Esophagus muscularis mucosa (tissue), 4 donors: ENCODE measurements around the gene SYNE1. TPM values are rescaled to one million over a fixed set of nuclear protein-coding genes. Genes with fewer than 3 reads are reported as not detected.

ENCODE experiments used
- DNase-seq: peaks from one replicate; pipeline ENCODE4 v3.0.0-alpha.2; 2017; ENCODE audit errors: extremely low spot score
- H3K27ac ChIP-seq, 4 donors: fragments of 200-600 bp; sonication (generic); replicated peaks in 1 of 4; 1 replicate in 3 of 4; 2 replicates in 1 of 4; pipeline ENCODE4 v1.5.1; 2016 to 2019; ENCODE audit warnings: mild to moderate bottlenecking in 1 of 4
- H3K27me3 ChIP-seq, 4 donors: fragments of 200-600 bp; sonication (generic); one replicate each; pipeline versions ENCODE4 v1.5.1 to v1.6.0; 2016 to 2019
- H3K36me3 ChIP-seq, 4 donors: fragments of 200-600 bp; sonication (generic); one replicate each; pipeline ENCODE4 v1.5.1; 2016 to 2019
- H3K4me1 ChIP-seq, 4 donors: fragments of 200-600 bp; sonication (generic); one replicate each; pipeline ENCODE4 v1.5.1; 2016 to 2019
- H3K4me3 ChIP-seq, 4 donors: fragments of 200-600 bp; sonication (generic); 1 replicate in 2 of 4; 2 replicates in 2 of 4; pipeline ENCODE4 v1.5.1; 2016 to 2019; ENCODE audit warnings: mild to moderate bottlenecking in 4 of 4, moderate library complexity in 1 of 4
- H3K9me3 ChIP-seq, 4 donors: fragments of 200-600 bp; sonication (generic); 1 replicate in 3 of 4; 2 replicates in 1 of 4; pipeline ENCODE4 v1.5.1; 2016 to 2019
- CTCF ChIP-seq, 3 experiments: fragments of 200-600 bp in 2 of 3; fragments of 450-650 bp in 1 of 3; sonication (generic) in 2 of 3; IDR thresholded peaks; one replicate each; pipeline ENCODE4 v1.5.1; 2017 to 2019; ENCODE audit warnings: antibody characterized with exemption in 3 of 3, mild to moderate bottlenecking in 2 of 3, moderate library complexity in 1 of 3
- EP300 ChIP-seq: sonication (generic); formaldehyde crosslinking; IDR thresholded peaks from one replicate; pipeline ENCODE4 v1.6.1; 2017; ENCODE audit warnings: antibody characterized with exemption
- POLR2A ChIP-seq: fragments of 450-650 bp; IDR thresholded peaks from one replicate; pipeline ENCODE4 v1.6.1; 2017; ENCODE audit warnings: antibody characterized with exemption, moderate library complexity, mild to moderate bottlenecking, low read depth
- POLR2AphosphoS5 ChIP-seq, 2 donors: sonication (generic); formaldehyde crosslinking; IDR thresholded peaks; one replicate each; pipeline ENCODE4 v1.6.1; 2017; ENCODE audit warnings: antibody characterized with exemption in 2 of 2
- WGBS: methylation state at CpG from one replicate; pipeline ENCODE4 v1.1.5; 2018; 5-methylcytosine and 5-hydroxymethylcytosine counted together
- intact Hi-C: fragments of 100-400 bp; cut with DNase I; formaldehyde crosslinking; loops from one replicate; pipeline ENCODE4 v1.15.1; 2023
- total RNA-seq, 4 donors: library from RNA; depleted of rRNA; stranded (reverse); fragments of >200 nt; gene quantifications; one replicate each; pipeline versions ENCODE4 v1.1.0 to v1.2.1, GENCODE V29; 2016

SYNE1 gene
- total RNA-seq, 4 donors from 2014 or later = 151 to 196 (median 170) TPM

DNA sequence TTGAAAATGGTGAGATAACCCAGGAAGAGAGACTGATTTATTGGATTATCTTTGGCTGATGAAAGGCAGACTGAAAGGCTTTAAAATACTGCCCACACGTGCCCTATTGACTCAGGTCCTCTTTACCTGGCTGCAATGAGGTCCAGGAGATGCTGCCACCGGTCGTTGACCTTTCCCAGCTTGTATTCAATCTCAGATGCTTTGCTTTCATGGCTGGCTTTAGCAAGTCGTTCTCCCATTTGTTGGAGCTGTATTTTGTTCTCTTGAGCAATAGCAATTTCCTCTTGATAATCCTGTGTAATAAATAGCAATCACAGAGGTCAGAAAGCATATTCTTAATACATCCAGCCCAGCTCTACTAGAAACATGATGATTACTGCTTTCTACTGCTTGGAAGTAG, 460.9 kb downstream of the SYNE1 start:
- 81% methylated on average over 4 of the region's 4 CpGs for WGBS
- H3K27ac ChIP-seq = no peak overlapping the region

GRCh38 chr6:152173957-152174356, 463.2 kb downstream of the SYNE1 start:
- WGBS = 88% methylated on average over 2 of the region's 2 CpGs
- no peak overlapping the region for H3K4me3 ChIP-seq
- H3K27ac ChIP-seq = no peak overlapping the region
- no peaks in the 10 kb centered on the region for H3K9me3 ChIP-seq
- H3K4me1 ChIP-seq = no peaks in the 10 kb centered on the region
- intact Hi-C loops = no loop called here
- no peak for TF ChIP-seq POLR2AphosphoS5 (IDR thresholded peaks at IDR 0.05)
- no peak for TF ChIP-seq EP300
- no peak for TF ChIP-seq CTCF (IDR thresholded peaks at IDR 0.05)
- no peak for TF ChIP-seq POLR2A
- H3K36me3 ChIP-seq = peaks cover 14 to 67% (median 31%) of the 10 kb centered on the region in 4 donors
- no peak for DNase-seq
- no peaks in the 10 kb centered on the region for H3K27me3 ChIP-seq

More for the DNA sequence above, 460.9 kb downstream of the SYNE1 start:
- no peak for DNase-seq
- Histone ChIP-seq H3K36me3 (peaks cover 14 to 74% (median 33%) of the 10 kb centered on the region in 4 donors), H3K4me3 (no peak overlapping the region), H3K27me3 (no peaks in the 10 kb centered on the region), H3K9me3 (no peaks in the 10 kb centered on the region), H3K4me1 (no peaks in the 10 kb centered on the region)
- intact Hi-C loops = no loop called here
- TF ChIP-seq POLR2A = no peak
- TF ChIP-seq EP300 = no peak
- TF ChIP-seq POLR2AphosphoS5 (IDR thresholded peaks at IDR 0.05) = no peak
- TF ChIP-seq CTCF (IDR thresholded peaks at IDR 0.05) = no peak

- Histone ChIP-seq H3K36me3 (peaks cover 14 to 61% (median 31%) of the 10 kb centered on the region in 4 donors), H3K27ac (no peak overlapping the region), H3K27me3 (no peaks in the 10 kb centered on the region), H3K4me1 (peaks cover 0 to 4% (median 3%) of the 10 kb centered on the region in 4 donors), H3K9me3 (no peaks in the 10 kb centered on the region), H3K4me3 (no peak overlapping the region)
- no peak for DNase-seq
- WGBS = 87% methylated on average over 4 of the region's 4 CpGs
- intact Hi-C loops = no loop called here
- TF ChIP-seq POLR2AphosphoS5 (IDR thresholded peaks at IDR 0.05) = no peak
- no peak for TF ChIP-seq POLR2A
- TF ChIP-seq CTCF (IDR thresholded peaks at IDR 0.05) = no peak
- TF ChIP-seq EP300 = no peak
Observed at GRCh38 chr6:152173321-152173720, 463.8 kb downstream of the SYNE1 start.

DNA sequence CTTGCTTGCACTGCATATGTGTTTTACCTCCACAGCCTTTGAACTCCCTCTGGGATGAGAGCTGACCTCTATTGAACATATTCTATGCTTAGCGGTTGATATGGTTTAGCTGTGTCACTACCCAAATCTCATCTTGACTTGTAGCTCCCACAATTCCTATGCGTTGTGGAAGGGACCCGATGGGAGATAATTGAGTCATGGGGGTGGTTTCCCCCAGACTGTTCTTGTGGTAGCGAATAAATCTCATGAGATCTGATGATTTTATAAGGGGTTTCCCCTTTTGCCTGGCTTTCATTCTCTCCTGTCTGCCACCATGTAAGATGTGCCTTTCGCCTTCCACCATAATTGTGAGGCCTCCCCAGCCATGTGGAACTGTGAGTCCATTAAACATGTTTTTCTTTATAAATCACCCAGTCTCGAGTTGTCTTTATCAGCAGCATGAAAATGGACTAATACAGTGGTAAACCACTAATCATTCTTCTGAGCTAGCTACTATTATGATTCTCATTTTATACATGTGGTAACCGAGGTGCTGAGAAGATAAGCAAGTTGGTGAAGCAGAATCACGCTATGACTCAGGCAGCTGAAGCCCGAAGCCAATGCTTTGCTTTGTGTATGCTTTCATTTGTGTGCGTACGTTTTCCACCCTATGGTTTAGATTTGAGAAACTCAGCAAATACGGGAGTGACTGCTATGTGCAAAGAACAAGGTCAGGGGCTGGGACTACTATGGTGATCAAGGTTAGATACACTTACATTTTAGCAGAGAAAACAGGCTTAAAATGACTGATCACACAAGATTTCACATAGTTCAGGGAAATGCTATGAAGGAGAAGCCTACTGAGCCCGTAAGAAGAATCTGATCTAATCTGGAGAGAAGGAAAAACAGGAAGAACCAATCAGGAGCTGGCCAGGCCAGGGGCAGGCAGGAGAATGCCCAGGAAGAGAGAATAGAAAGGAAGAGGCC, 466.2 kb downstream of the SYNE1 start:
- H3K9me3 ChIP-seq = no peaks in the 10 kb centered on the region
- H3K4me3 ChIP-seq = no peak overlapping the region
- TF ChIP-seq POLR2A (no peak), POLR2AphosphoS5 (IDR thresholded peaks at IDR 0.05) (no peak), EP300 (no peak), CTCF (IDR thresholded peaks at IDR 0.05) (no peak)
- peaks cover 0 to 11% (median 9%) of the 10 kb centered on the region in 4 donors for H3K4me1 ChIP-seq
- no peaks in the 10 kb centered on the region for H3K27me3 ChIP-seq
- H3K36me3 ChIP-seq = peaks cover 9 to 58% (median 26%) of the 10 kb centered on the region in 4 donors
- 83% methylated on average over 13 of the region's 13 CpGs for WGBS
- intact Hi-C loops = no loop called here
- no peak for DNase-seq
- no peak overlapping the region for H3K27ac ChIP-seq
